ENCODE results near the gene VASP.

DNA sequence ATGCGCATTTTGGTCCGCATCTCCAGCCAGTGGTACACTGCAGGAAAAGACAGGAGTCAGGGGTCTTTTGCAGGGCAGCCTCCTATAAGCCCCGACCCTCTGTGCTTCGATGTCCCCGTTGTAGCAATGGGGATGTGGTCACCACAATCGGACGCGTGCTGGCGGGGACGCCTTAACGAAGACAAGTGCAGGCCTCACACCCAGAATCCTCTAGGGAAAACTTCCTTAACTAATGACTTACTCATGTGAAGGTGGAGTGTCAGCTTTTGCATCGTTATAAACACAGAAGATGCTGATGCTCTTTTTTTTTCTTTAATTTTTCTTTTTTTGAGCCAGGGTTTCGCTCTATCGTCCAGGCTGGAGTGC lies 22.1 kb downstream of the VASP start:
- TF ChIP-seq, protein P1, sequence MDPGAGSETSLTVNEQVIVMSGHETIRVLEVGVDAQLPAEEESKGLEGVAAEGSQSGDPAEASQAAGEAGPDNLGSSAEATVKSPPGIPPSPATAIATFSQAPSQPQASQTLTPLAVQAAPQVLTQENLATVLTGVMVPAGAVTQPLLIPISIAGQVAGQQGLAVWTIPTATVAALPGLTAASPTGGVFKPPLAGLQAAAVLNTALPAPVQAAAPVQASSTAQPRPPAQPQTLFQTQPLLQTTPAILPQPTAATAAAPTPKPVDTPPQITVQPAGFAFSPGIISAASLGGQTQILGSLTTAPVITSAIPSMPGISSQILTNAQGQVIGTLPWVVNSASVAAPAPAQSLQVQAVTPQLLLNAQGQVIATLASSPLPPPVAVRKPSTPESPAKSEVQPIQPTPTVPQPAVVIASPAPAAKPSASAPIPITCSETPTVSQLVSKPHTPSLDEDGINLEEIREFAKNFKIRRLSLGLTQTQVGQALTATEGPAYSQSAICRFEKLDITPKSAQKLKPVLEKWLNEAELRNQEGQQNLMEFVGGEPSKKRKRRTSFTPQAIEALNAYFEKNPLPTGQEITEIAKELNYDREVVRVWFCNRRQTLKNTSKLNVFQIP (CRISPR knock-in tag; IDR thresholded peaks at IDR 0.05; ENCODE audit: borderline replicate concordance, low read depth): no peak
- no peak for TF ChIP-seq ZC3H10 (CRISPR knock-in tag; IDR thresholded peaks at IDR 0.05)
- TF ChIP-seq SNAI2 (CRISPR knock-in tag; IDR thresholded peaks at IDR 0.05): no peak
- TF ChIP-seq ZFP30 (CRISPR knock-in tag; IDR thresholded peaks at IDR 0.05): no peak
- no peak for TF ChIP-seq TCF4 (CRISPR knock-in tag; IDR thresholded peaks at IDR 0.05; ENCODE audit: borderline replicate concordance)
- TF ChIP-seq, protein P2, sequence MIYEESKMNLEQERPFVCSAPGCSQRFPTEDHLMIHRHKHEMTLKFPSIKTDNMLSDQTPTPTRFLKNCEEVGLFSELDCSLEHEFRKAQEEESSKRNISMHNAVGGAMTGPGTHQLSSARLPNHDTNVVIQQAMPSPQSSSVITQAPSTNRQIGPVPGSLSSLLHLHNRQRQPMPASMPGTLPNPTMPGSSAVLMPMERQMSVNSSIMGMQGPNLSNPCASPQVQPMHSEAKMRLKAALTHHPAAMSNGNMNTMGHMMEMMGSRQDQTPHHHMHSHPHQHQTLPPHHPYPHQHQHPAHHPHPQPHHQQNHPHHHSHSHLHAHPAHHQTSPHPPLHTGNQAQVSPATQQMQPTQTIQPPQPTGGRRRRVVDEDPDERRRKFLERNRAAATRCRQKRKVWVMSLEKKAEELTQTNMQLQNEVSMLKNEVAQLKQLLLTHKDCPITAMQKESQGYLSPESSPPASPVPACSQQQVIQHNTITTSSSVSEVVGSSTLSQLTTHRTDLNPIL (CRISPR knock-in tag; IDR thresholded peaks at IDR 0.05; ENCODE audit: low read depth): no peak
- no peak for TF ChIP-seq ARNTL (CRISPR knock-in tag; IDR thresholded peaks at IDR 0.05; ENCODE audit: borderline replicate concordance, low read depth)
- no peak for TF ChIP-seq ZNF565 (CRISPR knock-in tag; conservative IDR thresholded peaks at IDR 0.05; ENCODE audit: low read depth)
- TF ChIP-seq ISL1 (CRISPR knock-in tag; IDR thresholded peaks at IDR 0.05): no peak
- TF ChIP-seq, protein P3, sequence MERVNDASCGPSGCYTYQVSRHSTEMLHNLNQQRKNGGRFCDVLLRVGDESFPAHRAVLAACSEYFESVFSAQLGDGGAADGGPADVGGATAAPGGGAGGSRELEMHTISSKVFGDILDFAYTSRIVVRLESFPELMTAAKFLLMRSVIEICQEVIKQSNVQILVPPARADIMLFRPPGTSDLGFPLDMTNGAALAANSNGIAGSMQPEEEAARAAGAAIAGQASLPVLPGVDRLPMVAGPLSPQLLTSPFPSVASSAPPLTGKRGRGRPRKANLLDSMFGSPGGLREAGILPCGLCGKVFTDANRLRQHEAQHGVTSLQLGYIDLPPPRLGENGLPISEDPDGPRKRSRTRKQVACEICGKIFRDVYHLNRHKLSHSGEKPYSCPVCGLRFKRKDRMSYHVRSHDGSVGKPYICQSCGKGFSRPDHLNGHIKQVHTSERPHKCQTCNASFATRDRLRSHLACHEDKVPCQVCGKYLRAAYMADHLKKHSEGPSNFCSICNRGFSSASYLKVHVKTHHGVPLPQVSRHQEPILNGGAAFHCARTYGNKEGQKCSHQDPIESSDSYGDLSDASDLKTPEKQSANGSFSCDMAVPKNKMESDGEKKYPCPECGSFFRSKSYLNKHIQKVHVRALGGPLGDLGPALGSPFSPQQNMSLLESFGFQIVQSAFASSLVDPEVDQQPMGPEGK (CRISPR knock-in tag; IDR thresholded peaks at IDR 0.05; ENCODE audit: borderline replicate concordance): no peak

Measured in SK-N-SH treated with all-trans-retinoic acid at 6 μM for 48 hours (cell line).